Measurements from ENCODE around the gene TMEM81. TPM values are rescaled to one million over a fixed set of nuclear protein-coding genes. Genes with fewer than 3 reads are reported as not detected.

The TMEM81 gene
- polyA plus RNA-seq, 2 of the 4 experiments (the other 2 are of a cell fraction), result 2.2 to 4.3 TPM

GRCh38 chr1:205064741-205065316 lies 19.4 kb downstream of the TMEM81 start:
- H3K4me2 ChIP-seq, result no peak overlapping the region
- FAIRE-seq (no peak), DNase-seq (ENCODE audit: low read depth in 1 of 2, low spot score in 1 of 2) (no peak), ATAC-seq (no peak)
- H3K4me1 ChIP-seq, result no peaks in the 10 kb centered on the region
- WGBS (ENCODE audit: missing lambda C conversion rate), result 60% methylated on average over 9 of the region's 9 CpGs
- no peak overlapping the region for H3K4me3 ChIP-seq
- H3K27ac ChIP-seq, result no peak overlapping the region
- no peaks in the 10 kb centered on the region for H3K9me3 ChIP-seq
- TF ChIP-seq BHLHE40 (IDR thresholded peaks at IDR 0.05; ENCODE audit: low read depth, low read length) (no peak), MYC (IDR thresholded peaks at IDR 0.05; ENCODE audit: borderline replicate concordance, low read length) (no peak), EP300 (IDR thresholded peaks at IDR 0.05) (no peak), HDAC2 (IDR thresholded peaks at IDR 0.05) (no peak)
- ChIA-PET POLR2A (no interaction called here), CTCF (interaction anchor here (3.4 to 6.0 kb wide), 3 partner anchors 76 to 88 kb away, joined by 21 to 152 read pairs (median 115); no protein-coding TSS in a partner anchor)

GRCh38 chr1:205064301-205064700 lies 20.0 kb downstream of the TMEM81 start:
- CTCF ChIA-PET, result interaction anchor here (4.3 to 6.0 kb wide), 5 partner anchors 13 to 192 kb away, joined by 34 to 152 read pairs (median 115); partner anchors contain the start of gene TMEM81
- no peak for FAIRE-seq
- H3K4me2 ChIP-seq, result no peak overlapping the region
- no peak for DNase-seq (ENCODE audit: low read depth in 1 of 2, low spot score in 1 of 2)
- H3K4me3 ChIP-seq, result no peak overlapping the region
- H3K4me1 ChIP-seq, result no peaks in the 10 kb centered on the region
- no peak overlapping the region for H3K27ac ChIP-seq
- TF ChIP-seq RNF2 (IDR thresholded peaks at IDR 0.05; ENCODE audit: borderline replicate concordance, low read depth), result no peak
- TF ChIP-seq CBX8 (IDR thresholded peaks at IDR 0.05), result no peak
- no peak for TF ChIP-seq TFCP2L1 (CRISPR knock-in tag; IDR thresholded peaks at IDR 0.05)
- no peak for TF ChIP-seq FOSL2 (IDR thresholded peaks at IDR 0.05)
- no peak for TF ChIP-seq FOSL2 (CRISPR knock-in tag; IDR thresholded peaks at IDR 0.05)
- TF ChIP-seq TP53 (CRISPR knock-in tag; IDR thresholded peaks at IDR 0.05), result no peak
- no peak for TF ChIP-seq BHLHE40 (IDR thresholded peaks at IDR 0.05; ENCODE audit: low read depth, low read length)
- TF ChIP-seq POLR2A (IDR thresholded peaks at IDR 0.05; ENCODE audit: low read length), result no peak
- ATAC-seq, result no peak
- no peaks in the 10 kb centered on the region for H3K9me3 ChIP-seq
- 74% methylated on average over 11 of the region's 11 CpGs for WGBS (ENCODE audit: missing lambda C conversion rate)
- POLR2A ChIA-PET, result no interaction called here

- Histone ChIP-seq H3K4me2 (no peak overlapping the region), H3K27ac (no peak overlapping the region), H3K4me3 (no peak overlapping the region), H3K9me3 (no peaks in the 10 kb centered on the region), H3K4me1 (no peaks in the 10 kb centered on the region)
- WGBS (ENCODE audit: missing lambda C conversion rate), result 53% methylated on average over 3 of the region's 3 CpGs
- CTCF ChIA-PET, result interaction anchor here (0.9 to 6.0 kb wide), 22 partner anchors 11 to 497 kb away, joined by 3 to 152 read pairs (median 21); partner anchors contain the start of genes CNTN2 and TMEM81
- POLR2A ChIA-PET, result interaction anchor here (1.1 kb wide), 1 partner anchor 59 kb away, joined by 3 read pairs; the partner anchor contains the start of gene RBBP5
- no peak for FAIRE-seq
- no peak for ATAC-seq
- no peak for DNase-seq (ENCODE audit: low read depth in 1 of 2, low spot score in 1 of 2)
- TF ChIP-seq RARB (CRISPR knock-in tag; IDR thresholded peaks at IDR 0.05), result no peak
- TF ChIP-seq KDM1A (IDR thresholded peaks at IDR 0.05; ENCODE audit: low read depth), result no peak
- TF ChIP-seq POLR2AphosphoS2 (conservative IDR thresholded peaks at IDR 0.05; ENCODE audit: low read length), result no peak
- TF ChIP-seq REST (IDR thresholded peaks at IDR 0.05), result no peak
- TF ChIP-seq BHLHE40 (IDR thresholded peaks at IDR 0.05; ENCODE audit: low read depth, low read length), result no peak
- TF ChIP-seq E2F6 (IDR thresholded peaks at IDR 0.05; ENCODE audit: borderline replicate concordance, low read depth), result no peak
- no peak for TF ChIP-seq HEYL (CRISPR knock-in tag; IDR thresholded peaks at IDR 0.05)
- no peak for TF ChIP-seq CHD2 (IDR thresholded peaks at IDR 0.05; ENCODE audit: low read length, partially characterized antibody)
- TF ChIP-seq ESRRA (IDR thresholded peaks at IDR 0.05; ENCODE audit: borderline replicate concordance, low read length), result no peak
- TF ChIP-seq PBX3 (IDR thresholded peaks at IDR 0.05), result no peak
- TF ChIP-seq ZNF302 (CRISPR knock-in tag; IDR thresholded peaks at IDR 0.05), result no peak
- TF ChIP-seq FOXS1 (CRISPR knock-in tag; IDR thresholded peaks at IDR 0.05), result no peak
- no peak for TF ChIP-seq SMC3 (IDR thresholded peaks at IDR 0.05)
- TF ChIP-seq CBX2 (IDR thresholded peaks at IDR 0.05; ENCODE audit: borderline replicate concordance, low read depth), result no peak
These were observed 21.4 kb downstream of the TMEM81 start for GRCh38 chr1:205062895-205063294.

Measured in A549 (cell line).